Occipital lobe (tissue), 2 donors: Measurements from ENCODE around the gene TNFRSF8. TPM values are rescaled to one million over a fixed set of nuclear protein-coding genes. Genes with fewer than 3 reads are reported as not detected.

ENCODE experiments used
- DNase-seq: peaks from one replicate; lab custom pipeline; 2025; lab: John Stamatoyannopoulos, UW
- total RNA-seq: library from RNA; depleted of rRNA; stranded (reverse); fragments of >200 nt; gene quantifications from one replicate; pipeline ENCODE4 v1.2.3, GENCODE V29; 2014

TNFRSF8 gene
- total RNA-seq, 1 donor from 2014 or later, result not detected

- DNase-seq, result no peak
Observed at GRCh38 chr1:12059722-12060464, 3.2 kb upstream of the TNFRSF8 start.

- no peak for DNase-seq
Observed at GRCh38 chr1:12060500-12060899, 2.6 kb upstream of the TNFRSF8 start.

DNA sequence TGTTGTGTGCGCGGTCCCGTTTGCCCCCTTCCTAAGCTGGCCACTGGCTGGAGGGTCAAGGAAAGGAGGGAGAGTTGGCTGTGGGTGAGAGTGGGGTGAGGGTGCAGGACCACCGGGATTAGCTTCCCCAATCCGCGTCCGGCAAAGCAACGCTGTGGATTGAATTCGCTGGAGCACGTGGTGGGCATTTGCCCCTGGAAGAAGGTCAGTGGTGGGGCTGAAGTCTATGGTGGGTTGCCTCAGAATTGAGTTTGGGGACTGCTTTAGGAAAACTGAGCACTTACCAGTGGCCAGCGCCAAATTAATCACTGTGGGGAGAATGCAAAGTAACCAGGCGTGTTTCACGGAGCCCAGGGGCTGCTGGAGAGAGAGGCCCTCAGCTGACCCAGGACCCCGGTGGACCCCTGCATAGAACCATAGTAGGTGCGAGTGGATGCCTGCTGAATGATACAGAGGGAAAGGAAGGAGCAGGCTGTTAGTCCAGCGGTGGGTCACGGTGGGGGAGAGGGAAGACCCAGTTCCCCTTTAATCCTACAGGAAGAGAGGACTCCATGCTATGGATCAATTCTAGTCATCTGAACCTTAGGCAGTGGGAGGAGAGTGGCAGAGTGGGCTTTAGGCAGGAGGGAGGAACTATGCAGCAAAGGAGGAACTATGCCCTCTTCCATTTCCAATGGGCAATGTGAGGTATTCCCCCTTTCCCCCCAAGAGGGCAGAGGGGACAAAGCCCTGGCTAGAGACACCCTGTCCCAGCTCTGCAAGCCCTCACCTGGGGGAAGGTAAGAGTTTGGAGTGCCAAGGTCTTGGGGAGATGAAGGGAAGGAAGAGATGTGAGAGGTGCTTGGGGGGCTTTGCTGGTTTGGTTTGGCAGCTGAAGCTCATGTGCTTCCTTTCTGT is 1.2 kb downstream of the TNFRSF8 start:
- DNase-seq, result no peak

DNA sequence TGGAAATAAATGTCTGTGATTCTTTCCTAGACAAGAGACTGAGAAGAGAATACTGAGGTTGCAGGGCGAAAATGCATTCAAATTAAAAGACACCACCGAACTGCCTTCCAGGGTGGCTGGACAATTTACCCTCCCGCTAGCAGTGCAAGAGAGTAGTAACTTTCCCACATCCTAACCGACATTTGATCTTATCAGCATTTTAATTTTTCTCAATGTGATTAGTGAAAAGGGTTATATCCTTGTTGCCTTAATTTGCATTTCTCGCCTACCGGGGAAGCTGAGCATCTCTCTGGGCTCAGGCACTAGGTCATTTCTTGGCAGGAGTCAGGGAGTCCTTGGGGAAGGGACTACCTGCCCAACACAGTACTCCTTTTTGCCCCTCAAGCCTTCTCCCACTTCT is 2.8 kb downstream of the TNFRSF8 start:
- no peak for DNase-seq

GRCh38 chr1:12067900-12068821 is 5.1 kb downstream of the TNFRSF8 start:
- no peak for DNase-seq

DNA sequence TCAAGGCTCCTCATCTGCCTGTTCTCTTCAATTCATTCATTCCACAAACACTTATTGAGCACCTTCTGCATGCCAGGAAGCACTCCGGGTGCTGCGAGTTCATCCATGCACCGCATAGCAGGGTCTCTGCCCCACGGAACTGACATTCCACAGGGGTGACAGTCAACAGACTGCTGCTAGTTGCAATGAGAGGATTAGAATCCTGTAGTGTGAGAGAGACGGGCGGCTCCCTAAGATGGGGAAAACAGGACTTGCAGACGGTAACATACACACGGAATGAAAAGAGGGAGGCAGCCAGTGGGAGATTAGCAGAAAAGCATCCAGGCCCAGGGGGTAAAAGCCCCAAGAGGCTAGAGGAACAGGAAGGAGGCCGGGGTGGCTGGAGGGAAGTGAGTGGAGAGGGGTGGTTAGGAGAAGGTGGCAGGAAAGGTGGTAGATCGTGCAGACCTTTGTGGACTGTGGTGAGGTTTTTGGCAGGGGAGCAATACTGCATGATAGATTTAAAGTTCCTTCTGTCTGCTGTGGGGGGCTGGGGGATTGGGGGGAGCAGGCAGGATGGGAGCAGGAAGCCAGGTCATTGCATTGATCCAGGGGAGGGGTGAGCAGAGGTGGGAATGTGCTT is 6.6 kb downstream of the TNFRSF8 start:
- no peak for DNase-seq

- DNase-seq, result no peak
Observed at GRCh38 chr1:12071892-12072291, 8.8 kb downstream of the TNFRSF8 start.

DNA sequence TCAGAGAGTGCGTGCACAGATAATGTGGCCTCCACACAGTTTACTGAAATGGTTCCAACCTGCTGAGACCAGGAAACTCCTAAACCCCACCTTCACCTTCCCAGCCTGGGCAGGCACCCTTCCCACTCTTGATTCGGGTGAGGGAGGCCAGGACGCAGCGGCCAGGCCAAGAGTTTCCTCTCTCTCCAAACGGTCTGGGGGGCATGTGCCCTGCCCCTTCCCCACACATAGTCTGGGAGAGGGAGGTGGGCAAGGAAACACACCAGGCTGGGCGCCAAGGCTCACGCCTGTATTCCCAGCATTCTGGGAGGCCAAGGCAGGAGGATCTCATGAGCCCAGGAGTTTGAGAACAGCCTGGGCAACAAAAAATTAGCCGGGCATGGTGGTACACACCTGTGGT is 9.6 kb downstream of the TNFRSF8 start:
- DNase-seq, result no peak

DNA sequence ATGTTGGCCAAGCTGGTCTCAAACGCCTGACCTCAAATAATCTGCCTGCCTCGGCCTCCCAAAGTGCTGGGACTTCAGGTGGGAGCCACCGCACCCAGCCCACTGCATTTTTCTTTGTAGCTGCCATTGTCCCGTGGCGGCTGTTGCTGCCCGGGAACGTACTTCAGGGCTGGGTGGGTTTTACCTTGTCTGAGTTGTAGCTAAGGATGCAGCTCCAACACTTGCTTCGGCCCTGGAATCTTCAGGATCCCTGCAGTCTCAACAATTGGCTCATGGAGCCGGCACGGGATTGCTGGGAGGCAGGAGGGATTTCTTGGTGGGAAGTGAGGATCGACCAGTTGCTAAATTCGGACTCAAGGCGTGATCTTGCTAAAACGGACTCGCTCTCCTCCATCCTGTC is 10.7 kb downstream of the TNFRSF8 start:
- DNase-seq, result no peak

- DNase-seq, result no peak
Observed at GRCh38 chr1:12075195-12076114, 12.4 kb downstream of the TNFRSF8 start.

DNA sequence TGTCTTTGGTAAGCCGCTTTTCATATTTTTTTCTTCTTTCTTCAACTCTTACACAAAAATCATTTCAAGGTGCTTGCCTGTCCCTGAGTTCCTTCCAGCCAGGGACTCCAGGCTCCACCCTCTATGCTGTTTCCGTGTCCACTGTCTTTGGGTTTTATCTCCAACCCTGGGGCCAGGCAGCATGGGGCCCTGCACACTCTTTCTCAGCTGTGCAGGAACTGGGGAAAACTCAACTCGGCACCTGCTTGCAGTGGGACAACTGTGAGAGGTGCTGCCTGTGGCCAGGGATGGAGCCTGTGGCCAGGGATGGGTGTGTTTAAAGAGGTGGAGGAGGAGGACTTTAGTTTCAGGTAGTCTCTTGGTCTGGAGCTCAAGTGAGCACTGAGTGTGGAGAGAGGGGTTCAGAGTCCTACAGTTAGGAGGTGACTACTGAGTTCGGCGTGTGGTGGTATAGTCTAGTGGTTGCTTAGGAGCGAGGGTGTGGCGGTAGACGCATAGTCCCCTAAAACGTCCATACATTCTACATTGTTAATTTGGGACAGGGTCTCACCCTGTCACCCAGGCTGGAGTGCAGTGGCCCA is 13.4 kb downstream of the TNFRSF8 start:
- no peak for DNase-seq

GRCh38 chr1:12078575-12078937 is 15.5 kb downstream of the TNFRSF8 start:
- DNase-seq, result no peak

DNA sequence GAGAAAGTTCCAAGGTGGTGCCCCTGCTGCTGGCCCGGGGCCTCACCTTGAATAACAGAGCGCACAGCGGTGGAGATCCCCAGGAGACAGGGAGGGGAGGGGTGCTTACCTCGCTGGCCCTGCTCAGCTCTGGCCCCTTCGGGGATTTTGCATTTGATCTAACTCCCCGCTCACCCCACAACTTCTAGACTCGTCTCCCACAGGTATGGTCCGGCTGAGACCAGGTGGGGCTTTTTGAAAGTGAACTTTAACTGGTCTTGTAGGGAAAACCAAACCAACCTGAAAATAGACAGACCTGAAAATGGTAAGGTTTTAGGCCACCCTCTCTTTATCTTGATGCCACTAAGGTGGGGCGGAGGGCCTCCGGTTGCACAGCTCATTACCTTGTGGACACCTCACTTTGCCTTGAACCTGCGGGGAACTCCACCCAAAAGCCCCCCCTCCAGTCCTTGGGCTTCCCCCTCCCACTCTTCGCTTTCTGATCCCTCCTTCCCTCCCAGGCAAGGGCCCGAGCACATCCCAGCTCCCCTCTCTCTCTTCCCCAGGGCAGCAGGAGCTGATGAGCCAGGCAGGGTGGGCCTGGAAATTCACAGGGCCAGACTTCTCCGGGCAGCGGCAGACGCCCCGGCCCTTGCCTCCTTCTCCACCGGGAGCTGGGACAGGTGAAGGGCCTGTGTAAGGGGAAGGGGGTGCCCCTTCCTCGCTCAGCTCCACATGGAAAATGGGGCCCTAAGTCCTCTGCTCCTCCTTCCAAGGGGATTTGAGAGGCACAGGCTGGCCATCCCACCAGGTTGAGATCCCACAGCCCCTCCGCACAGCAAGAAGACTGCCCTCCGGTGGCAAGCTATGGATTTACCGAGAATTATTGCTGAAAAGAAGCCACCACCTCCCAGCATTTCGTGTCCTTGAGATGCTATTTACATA is 16.1 kb downstream of the TNFRSF8 start:
- DNase-seq, result no peak

DNA sequence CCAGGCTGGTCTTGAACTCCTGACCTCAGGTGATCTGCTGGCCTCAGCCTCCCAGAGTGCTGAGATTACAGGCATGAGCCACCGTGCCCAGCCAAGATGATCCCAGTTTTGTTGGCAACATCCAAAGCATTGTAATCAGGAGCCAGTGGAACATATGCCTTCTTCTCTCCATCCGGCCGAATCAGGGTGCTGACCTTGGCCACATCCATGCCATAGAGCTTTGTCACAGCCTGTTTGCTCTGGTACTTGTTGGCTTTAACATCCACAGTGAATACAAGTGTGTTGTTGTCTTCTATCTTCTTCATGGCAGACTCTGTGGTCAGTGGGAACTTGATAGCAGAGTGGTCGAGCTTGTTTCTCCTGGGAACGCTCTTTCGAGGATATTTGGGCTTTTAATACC is 17.1 kb downstream of the TNFRSF8 start:
- no peak for DNase-seq

DNA sequence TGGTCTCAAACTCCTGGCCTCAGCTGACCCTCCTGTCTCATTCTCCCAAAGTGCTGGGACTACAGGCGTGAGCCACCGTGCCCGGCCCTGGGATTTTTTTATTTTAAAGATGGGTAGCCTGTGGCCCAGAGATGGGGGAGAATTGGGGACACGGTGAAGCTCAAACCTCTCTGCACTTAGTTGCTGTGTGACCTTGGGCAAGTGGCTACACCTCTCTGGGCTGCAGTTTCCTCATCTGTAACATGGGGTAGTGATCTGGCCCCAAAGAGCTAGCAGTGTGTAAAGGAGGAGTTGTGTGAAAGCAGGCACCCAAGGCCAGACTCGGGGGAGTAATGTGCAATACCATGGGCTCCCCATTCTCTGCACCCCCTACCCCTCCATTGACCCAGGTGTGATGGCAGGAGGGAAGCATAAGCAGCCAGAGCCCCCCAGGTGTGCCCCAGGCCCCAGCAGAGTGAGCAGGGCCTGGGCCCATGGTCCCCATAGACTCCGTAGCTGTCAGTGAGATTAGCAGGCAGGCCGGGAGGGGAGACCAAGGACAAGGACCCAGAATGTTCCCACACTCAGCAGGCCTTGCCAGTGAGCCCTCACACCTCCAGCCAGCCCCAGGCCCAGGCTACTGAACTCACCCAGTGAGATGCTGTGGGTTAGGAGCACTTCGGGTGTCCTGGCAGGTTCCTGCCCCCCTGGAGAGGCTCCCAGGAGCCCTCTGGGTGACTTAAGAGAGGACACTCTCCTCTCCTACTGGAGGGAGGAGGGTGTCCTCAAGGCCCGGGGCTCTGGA is 17.9 kb downstream of the TNFRSF8 start:
- DNase-seq, result no peak

DNA sequence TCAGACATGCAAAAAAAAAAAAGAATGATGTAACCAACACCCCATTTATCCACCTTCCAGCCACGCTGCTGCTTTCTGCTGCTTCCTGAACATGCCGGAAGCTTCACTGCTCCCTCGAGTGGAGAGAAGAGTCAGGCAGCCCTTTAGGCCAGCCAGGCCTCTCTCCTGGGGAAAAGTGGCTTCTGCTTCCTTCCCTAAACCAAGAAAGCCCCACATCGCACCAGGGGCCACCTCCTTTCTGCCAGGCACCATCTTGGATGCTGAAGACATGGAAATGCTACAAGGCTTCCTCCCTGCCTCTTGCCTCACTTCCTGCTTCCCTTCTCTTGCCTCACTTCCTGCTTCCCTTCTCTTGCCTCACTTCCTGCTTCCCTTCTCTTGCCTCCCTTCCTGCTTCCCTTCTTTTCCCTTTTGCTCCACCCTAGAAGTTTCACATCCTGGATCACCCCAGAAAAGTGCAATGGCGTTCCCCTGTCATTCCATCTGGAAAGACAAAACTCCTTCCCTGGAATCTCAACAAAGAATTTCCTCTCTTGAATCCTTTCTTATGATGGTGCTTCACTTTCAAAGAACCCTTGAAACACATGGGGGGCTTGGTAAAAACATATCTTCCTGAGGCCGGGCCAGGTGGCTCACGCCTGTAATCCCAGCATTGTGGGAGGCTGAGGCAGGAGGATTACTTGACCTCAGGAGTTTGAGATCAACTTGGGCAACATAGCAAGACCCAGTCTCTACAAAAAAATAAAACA is 18.7 kb downstream of the TNFRSF8 start:
- no peak for DNase-seq

DNA sequence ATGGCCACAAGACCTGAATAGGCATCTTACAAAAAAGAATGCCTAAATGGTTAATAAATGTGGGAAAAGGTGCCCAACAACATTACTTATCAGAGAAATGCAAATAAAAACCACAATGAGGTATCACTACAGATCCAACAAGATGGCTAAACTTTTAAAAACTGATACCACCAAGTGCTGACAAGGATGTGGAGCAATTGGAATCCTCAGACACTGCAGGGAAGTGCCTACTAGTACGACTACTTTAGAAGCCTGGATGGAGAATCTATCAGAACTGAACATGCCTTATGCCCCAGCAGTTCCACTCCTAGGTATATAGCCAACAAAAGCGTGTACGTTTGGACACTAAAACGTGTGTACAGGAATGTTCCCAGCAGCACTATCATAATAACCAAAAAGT is 19.9 kb downstream of the TNFRSF8 start:
- DNase-seq, result no peak
